ENCODE results near the gene COL11A1.
"Not testable (repeated sequence)": the region's sequence is repeated elsewhere in the genome, so short reads cannot be mapped to it uniquely, and the experiment has no call there.

The COL11A1 gene

DNA sequence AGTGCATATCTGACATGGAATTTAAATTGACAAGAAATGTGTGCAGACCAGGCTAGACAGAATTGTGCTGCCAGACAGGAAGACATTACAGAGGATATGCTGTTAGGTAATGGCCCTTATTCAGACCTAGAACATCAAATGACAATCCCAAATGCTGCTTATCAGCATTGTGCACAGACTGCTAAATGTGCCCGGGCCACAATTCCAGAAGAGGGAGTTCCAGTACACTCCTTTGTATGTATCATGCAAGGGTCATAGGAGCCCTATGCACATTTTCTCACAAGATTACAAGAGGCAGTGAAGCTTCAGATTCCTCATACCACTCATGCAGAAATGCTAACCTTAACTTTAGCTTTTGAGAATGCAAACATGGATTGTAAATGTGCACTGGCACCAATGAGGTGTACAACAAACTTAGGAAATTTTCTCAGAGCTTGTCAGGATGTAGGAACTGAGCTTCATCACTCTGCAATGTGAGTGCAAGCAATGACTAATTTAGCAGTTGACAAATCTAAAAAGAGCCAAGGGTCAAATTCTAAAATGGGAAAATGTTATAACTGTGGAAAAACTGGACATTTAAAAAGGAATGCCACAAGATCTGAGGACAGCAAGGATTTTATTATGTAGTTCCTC is 273.5 kb downstream of the COL11A1 start:
- DNase-seq: no peak
- no peaks in the 10 kb centered on the region for H3K36me3 ChIP-seq (ENCODE audit: control insufficient read depth, insufficient read depth, low read length)
- no peak overlapping the region for H3K4me3 ChIP-seq (ENCODE audit: insufficient read depth, low read depth, low read length, poor library complexity, severe bottlenecking)
- no peaks in the 10 kb centered on the region for H3K27me3 ChIP-seq (replicated peaks; ENCODE audit: control insufficient read depth, insufficient read depth, low read length, poor library complexity, severe bottlenecking)
- H3K4me1 ChIP-seq (ENCODE audit: control insufficient read depth, insufficient read depth, low read length, poor library complexity, severe bottlenecking): no peaks in the 10 kb centered on the region
- no peak overlapping the region for H3K27ac ChIP-seq (ENCODE audit: insufficient read depth, low read length, poor library complexity, severe bottlenecking)
- no peaks in the 10 kb centered on the region for H3K9me3 ChIP-seq (ENCODE audit: control insufficient read depth, low read length)

DNA sequence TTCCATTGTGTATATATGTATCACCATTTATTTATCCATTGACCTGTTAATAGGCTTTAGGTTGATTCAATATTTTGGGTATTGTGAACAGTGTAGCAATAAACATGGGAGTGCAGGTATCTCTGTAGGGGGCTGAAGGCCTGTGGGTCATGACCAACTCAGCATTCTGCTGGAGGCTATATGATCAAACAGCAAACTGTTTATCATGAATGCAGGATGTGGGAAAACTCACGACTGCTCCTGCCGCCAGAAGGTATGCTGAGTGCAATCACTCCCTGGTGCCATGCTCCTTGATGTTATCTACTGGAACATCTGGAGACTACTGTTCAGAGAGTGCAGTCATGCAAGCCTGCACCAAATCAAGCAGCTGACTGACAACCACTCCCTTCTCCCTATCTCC is 275.2 kb downstream of the COL11A1 start:
- DNase-seq: no peak
- H3K27ac ChIP-seq (ENCODE audit: insufficient read depth, low read length, poor library complexity, severe bottlenecking): no peak overlapping the region
- no peaks in the 10 kb centered on the region for H3K27me3 ChIP-seq (replicated peaks; ENCODE audit: control insufficient read depth, insufficient read depth, low read length, poor library complexity, severe bottlenecking)
- H3K4me3 ChIP-seq (ENCODE audit: insufficient read depth, low read depth, low read length, poor library complexity, severe bottlenecking): no peak overlapping the region
- no peaks in the 10 kb centered on the region for H3K9me3 ChIP-seq (ENCODE audit: control insufficient read depth, low read length)
- no peaks in the 10 kb centered on the region for H3K4me1 ChIP-seq (ENCODE audit: control insufficient read depth, insufficient read depth, low read length, poor library complexity, severe bottlenecking)
- no peaks in the 10 kb centered on the region for H3K36me3 ChIP-seq (ENCODE audit: control insufficient read depth, insufficient read depth, low read length)

DNA sequence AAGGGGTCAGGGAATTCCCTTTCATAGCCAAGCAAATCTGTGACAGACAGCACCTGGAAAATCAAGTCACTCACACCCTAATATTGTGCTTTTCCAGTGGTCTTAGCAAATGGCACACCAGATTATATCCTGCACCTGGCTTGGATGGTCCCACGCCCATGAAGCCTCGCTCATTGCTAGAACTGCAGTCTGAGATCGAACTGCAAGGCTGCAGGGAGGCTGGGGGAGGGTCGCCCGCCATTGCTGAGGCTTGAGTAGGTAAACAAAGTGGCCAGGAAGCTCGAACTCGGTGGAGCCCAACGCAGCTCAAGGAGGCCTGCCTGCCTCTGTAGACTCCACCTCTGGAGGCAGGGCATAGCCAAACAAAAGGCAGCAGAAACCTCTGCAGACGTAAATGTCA is 281.6 kb downstream of the COL11A1 start:
- H3K36me3 ChIP-seq (ENCODE audit: control insufficient read depth, insufficient read depth, low read length); H3K4me1 ChIP-seq (ENCODE audit: control insufficient read depth, insufficient read depth, low read length, poor library complexity, severe bottlenecking); H3K9me3 ChIP-seq (ENCODE audit: control insufficient read depth, low read length); DNase-seq; H3K4me3 ChIP-seq (ENCODE audit: insufficient read depth, low read depth, low read length, poor library complexity, severe bottlenecking); H3K27ac ChIP-seq (ENCODE audit: insufficient read depth, low read length, poor library complexity, severe bottlenecking); H3K27me3 ChIP-seq (replicated peaks; ENCODE audit: control insufficient read depth, insufficient read depth, low read length, poor library complexity, severe bottlenecking): not testable (repeated sequence)
